Hepatocyte (in vitro differentiated cells): ENCODE data around the gene CHRNB1.

Experiments used
- EZH2 ChIP-seq: fragments of 200-600 bp; sonication (generic); IDR thresholded peaks from 2 replicates; pipeline ENCODE4 v1.6.1; 2016; ENCODE audit warnings: antibody characterized with exemption, mild to moderate bottlenecking, borderline replicate concordance
- TF ChIP-seq, protein P1 (sequence below): fragments of 200-600 bp; sonication (generic); IDR thresholded peaks from 2 replicates; pipeline ENCODE4 v1.5.1; 2016; ENCODE audit warnings: antibody characterized with exemption, mild to moderate bottlenecking; ENCODE audit not compliant: poor library complexity

GRCh38 chr17:7468290-7468689 is 23.4 kb downstream of the CHRNB1 start:
- TF ChIP-seq, protein P1, sequence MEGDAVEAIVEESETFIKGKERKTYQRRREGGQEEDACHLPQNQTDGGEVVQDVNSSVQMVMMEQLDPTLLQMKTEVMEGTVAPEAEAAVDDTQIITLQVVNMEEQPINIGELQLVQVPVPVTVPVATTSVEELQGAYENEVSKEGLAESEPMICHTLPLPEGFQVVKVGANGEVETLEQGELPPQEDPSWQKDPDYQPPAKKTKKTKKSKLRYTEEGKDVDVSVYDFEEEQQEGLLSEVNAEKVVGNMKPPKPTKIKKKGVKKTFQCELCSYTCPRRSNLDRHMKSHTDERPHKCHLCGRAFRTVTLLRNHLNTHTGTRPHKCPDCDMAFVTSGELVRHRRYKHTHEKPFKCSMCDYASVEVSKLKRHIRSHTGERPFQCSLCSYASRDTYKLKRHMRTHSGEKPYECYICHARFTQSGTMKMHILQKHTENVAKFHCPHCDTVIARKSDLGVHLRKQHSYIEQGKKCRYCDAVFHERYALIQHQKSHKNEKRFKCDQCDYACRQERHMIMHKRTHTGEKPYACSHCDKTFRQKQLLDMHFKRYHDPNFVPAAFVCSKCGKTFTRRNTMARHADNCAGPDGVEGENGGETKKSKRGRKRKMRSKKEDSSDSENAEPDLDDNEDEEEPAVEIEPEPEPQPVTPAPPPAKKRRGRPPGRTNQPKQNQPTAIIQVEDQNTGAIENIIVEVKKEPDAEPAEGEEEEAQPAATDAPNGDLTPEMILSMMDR: no peak
- no peak for TF ChIP-seq EZH2
